ENCODE results near the gene CTNND2.

GRCh38 chr5:11672385-11673085 is 231.7 kb downstream of the CTNND2 start:
- TF ChIP-seq CTCF (IDR thresholded peaks at IDR 0.05; ENCODE audit: low read length) (no peak), EZH2phosphoT487 (IDR thresholded peaks at IDR 0.05; ENCODE audit: low read length) (no peak), EZH2 (optimal IDR thresholded peaks at IDR 0.05; ENCODE audit: low read depth, low read length) (no peak)
